ENCODE results near the gene SMIM8.

The SMIM8 gene

DNA sequence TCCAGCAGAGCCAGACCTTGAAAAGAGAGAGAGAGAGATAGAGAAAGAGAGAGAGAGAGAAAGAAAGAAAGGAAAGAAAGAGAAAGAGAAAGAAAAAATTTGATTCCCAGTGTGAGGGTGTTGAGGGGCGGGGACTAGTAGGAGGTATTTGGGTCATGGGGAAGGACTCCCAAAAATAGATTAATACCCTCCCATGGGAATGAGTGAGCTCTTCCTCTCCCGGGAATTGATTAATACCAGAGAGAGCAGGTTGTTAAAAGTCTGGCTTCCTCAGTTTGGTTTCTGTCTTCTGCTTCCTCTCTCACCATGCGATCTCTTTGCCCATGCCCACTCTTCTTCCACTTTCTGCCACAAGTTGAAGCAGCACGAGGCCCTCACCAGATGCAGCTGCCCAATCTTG, 56.6 kb downstream of the SMIM8 start:
- no peak for TF ChIP-seq JUND (IDR thresholded peaks at IDR 0.05; ENCODE audit: low read depth)
- DNase-seq (ENCODE audit: low read depth in 1 of 2, low spot score in 1 of 2) = no peak
- in situ Hi-C loops (cut with HindIII; ENCODE audit: low pct_unique_long_range_greater_than_20kb, low sequenced_read_pairs) = no loop called here

DNA sequence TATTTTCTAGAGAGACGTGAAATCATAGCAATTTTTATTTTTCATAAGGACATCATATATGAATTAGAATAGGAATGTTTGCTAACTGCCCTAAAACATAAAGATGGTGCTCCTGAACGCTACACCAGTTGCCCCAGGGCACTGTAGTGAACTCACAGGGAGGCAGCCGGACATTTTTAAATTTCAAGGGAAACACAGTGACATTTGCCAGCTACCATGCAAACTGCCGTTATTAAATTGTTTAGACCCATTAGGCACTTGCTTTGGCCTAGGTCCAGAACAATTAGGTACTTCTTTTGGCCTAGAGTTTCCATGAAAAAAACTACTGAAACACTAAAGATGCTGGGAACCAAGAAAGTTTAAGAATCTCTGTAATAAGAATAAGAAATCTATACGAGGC, 60.5 kb downstream of the SMIM8 start:
- no peak for TF ChIP-seq JUND (IDR thresholded peaks at IDR 0.05; ENCODE audit: low read depth)
- in situ Hi-C loops (cut with HindIII; ENCODE audit: low pct_unique_long_range_greater_than_20kb, low sequenced_read_pairs) = no loop called here
- no peak for DNase-seq (ENCODE audit: low read depth in 1 of 2, low spot score in 1 of 2)

DNA sequence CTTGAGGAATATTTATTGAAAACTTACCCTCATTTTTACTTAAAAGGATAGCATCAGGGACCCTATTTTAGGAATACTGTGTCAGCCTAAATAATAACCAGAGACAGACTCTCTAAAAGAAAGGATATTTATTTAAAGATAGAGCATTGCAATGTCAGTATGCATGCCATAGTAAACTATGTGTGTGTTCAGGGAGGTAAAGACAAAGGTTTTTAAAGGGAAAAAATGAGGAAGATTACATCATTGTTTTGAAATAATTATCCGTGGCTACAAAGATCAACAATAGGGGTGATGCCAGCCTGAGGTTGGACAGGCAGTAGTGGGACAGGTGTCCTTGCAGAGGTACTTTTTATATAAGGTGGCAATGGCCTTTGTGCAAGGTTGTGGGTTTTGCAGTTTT, 61.6 kb downstream of the SMIM8 start:
- in situ Hi-C loops (cut with HindIII; ENCODE audit: low pct_unique_long_range_greater_than_20kb, low sequenced_read_pairs) = no loop called here
- no peak for TF ChIP-seq JUND (IDR thresholded peaks at IDR 0.05; ENCODE audit: low read depth)
- DNase-seq (ENCODE audit: low read depth in 1 of 2, low spot score in 1 of 2) = no peak

DNA sequence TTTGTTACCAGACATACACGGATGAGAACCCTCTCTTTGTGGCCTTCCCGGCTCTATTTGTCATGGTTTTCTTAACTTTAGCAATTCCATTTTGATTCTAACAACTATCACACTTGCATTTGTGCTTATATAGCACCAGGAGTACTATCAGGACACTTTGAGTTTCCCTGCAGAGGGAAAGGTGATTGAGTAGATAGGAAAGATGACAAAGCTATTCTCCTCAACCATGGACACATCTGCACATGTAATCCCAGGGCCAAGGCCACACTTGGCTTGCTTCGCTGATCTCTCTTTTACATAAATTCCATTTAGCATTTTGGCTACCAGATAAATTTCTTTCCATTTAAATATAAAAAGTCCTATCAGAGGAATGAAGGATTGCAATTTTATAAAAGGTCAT, 62.1 kb downstream of the SMIM8 start:
- in situ Hi-C loops (cut with HindIII; ENCODE audit: low pct_unique_long_range_greater_than_20kb, low sequenced_read_pairs) = no loop called here
- no peak for TF ChIP-seq JUND (IDR thresholded peaks at IDR 0.05; ENCODE audit: low read depth)
- no peak for DNase-seq (ENCODE audit: low read depth in 1 of 2, low spot score in 1 of 2)

DNA sequence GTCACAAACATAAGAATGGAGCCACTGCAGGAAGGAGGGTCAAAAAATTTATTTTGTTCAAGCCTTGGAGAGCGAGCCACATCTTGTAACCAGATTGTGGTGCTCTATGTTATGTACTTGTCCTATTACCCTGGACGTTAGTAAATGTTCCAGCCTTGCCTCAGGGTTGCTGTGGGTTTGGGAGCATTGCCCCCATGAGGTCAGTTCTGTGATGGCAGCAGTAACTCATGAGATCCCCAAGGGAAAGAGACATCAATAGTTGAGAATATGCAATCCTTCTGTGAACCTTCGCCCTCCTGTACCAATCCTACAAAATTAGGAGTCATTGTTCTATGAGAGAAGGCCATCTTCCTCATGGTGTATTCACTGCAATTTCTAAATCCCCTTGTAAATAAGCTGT, 68.9 kb downstream of the SMIM8 start:
- DNase-seq (ENCODE audit: low read depth in 1 of 2, low spot score in 1 of 2) = peak in 1 of 2 experiments; percentile 70
- no peak for TF ChIP-seq JUND (IDR thresholded peaks at IDR 0.05; ENCODE audit: low read depth)
- in situ Hi-C loops (cut with HindIII; ENCODE audit: low pct_unique_long_range_greater_than_20kb, low sequenced_read_pairs) = no loop called here
